Suprapubic skin (tissue), 4 donors: ENCODE results near the gene TMEM130.

Source experiments
- CTCF ChIP-seq, 2 donors: fragments of 200-600 bp in 1 of 2; fragments of 450-650 bp in 1 of 2; sonication (generic) in 1 of 2; IDR thresholded peaks; one replicate each; pipeline ENCODE4 v1.5.1; 2016 to 2019; ENCODE audit warnings: antibody characterized with exemption in 2 of 2, mild to moderate bottlenecking in 1 of 2, moderate library complexity in 1 of 2
- POLR2A ChIP-seq, 2 donors: fragments of 450-650 bp; IDR thresholded peaks; one replicate each; pipeline ENCODE4 v1.6.1; 2017; ENCODE audit warnings: antibody characterized with exemption in 2 of 2, mild to moderate bottlenecking in 2 of 2, moderate library complexity in 2 of 2
- POLR2AphosphoS5 ChIP-seq, 3 donors: sonication (generic); formaldehyde crosslinking; IDR thresholded peaks; one replicate each; pipeline ENCODE4 v1.6.1; 2017; ENCODE audit warnings: antibody characterized with exemption in 3 of 3

- TF ChIP-seq CTCF (IDR thresholded peaks at IDR 0.05) (no peak), POLR2AphosphoS5 (IDR thresholded peaks at IDR 0.05) (no peak), POLR2A (IDR thresholded peaks at IDR 0.05) (no peak)
Measured at GRCh38 chr7:98811299-98811698, 58.5 kb downstream of the TMEM130 start.
